NB4 (cell line): ENCODE measurements around the gene ITCH.

Experiments used
- POLR2A ChIP-seq: IDR thresholded peaks from 2 replicates; pipeline ENCODE4 v1.6.1; 2011; ENCODE audit warnings: mild to moderate bottlenecking; ENCODE audit not compliant: insufficient read length; ENCODE audit errors: extremely low read depth
- TF ChIP-seq, protein P1 (sequence below): IDR thresholded peaks from one replicate; pipeline ENCODE4 v1.5.1; 2012; ENCODE audit warnings: low read depth, low read length
- TF ChIP-seq, protein P2 (sequence below): IDR thresholded peaks from 2 replicates; pipeline ENCODE4 v1.6.1; 2011; ENCODE audit warnings: low read depth, low read length

DNA sequence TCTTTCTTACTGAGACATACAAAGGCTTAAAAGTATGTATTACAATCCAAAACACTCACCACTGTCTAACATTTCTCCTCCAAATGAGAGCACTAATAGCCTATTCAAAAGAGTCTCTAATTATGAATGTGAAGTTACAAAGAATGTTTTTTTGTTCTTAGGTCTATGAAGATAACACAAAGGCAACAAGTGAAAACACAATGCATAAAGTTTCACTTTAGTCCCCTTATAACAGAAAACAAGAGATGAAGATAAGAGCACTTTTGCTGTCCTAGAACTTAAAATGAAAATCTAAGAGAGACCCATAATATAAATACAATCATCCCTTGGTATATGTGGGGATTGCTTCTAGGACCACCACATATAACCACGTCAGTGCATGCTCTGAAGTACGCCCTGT lies 25.6 kb downstream of the ITCH start:
- TF ChIP-seq, protein P1, sequence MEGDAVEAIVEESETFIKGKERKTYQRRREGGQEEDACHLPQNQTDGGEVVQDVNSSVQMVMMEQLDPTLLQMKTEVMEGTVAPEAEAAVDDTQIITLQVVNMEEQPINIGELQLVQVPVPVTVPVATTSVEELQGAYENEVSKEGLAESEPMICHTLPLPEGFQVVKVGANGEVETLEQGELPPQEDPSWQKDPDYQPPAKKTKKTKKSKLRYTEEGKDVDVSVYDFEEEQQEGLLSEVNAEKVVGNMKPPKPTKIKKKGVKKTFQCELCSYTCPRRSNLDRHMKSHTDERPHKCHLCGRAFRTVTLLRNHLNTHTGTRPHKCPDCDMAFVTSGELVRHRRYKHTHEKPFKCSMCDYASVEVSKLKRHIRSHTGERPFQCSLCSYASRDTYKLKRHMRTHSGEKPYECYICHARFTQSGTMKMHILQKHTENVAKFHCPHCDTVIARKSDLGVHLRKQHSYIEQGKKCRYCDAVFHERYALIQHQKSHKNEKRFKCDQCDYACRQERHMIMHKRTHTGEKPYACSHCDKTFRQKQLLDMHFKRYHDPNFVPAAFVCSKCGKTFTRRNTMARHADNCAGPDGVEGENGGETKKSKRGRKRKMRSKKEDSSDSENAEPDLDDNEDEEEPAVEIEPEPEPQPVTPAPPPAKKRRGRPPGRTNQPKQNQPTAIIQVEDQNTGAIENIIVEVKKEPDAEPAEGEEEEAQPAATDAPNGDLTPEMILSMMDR: no peak
- TF ChIP-seq, protein P2, sequence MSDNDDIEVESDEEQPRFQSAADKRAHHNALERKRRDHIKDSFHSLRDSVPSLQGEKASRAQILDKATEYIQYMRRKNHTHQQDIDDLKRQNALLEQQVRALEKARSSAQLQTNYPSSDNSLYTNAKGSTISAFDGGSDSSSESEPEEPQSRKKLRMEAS: no peak
- TF ChIP-seq POLR2A: no peak
